IMR-90 (cell line): ENCODE results near the gene TGFB3. TPM values are rescaled to one million over a fixed set of nuclear protein-coding genes. Genes with fewer than 3 reads are reported as not detected.

Experiments
- ATAC-seq: fragments of 200-7000 bp; cut with Tn5 transposase; 2 replicates; pipeline ENCODE4 v1.9.1; 2020; ENCODE audit warnings: low read depth, mild to moderate bottlenecking, moderate library complexity
- BruUV-seq: library from RNA; stranded (reverse); fragments of 400-500 nt; replicated peaks from 2 replicates; lab custom pipeline; 2021; lab: Mats Ljungman, UMichigan
- CTCF ChIA-PET: fragments of 300-600 bp; formaldehyde crosslinking; extraction: SDS; loops from one replicate; lab custom pipeline; 2021; ENCODE audit warnings: antibody characterized with exemption; lab: Yijun Ruan, JAX
- POLR2A ChIA-PET: fragments of 300-600 bp; sonication (Branson Sonifier 250); formaldehyde crosslinking; loops from one replicate; lab custom pipeline; 2022; ENCODE audit warnings: antibody characterized with exemption; ENCODE audit not compliant: unreplicated experiment; lab: Charles Lee
- DNase-seq: peaks from one replicate; pipeline ENCODE4 v3.0.0; 2013
- H2AFZ ChIP-seq: replicated peaks from 2 replicates; pipeline ENCODE3; 2013; ENCODE audit warnings: low read length, mild to moderate bottlenecking; ENCODE audit not compliant: poor library complexity
- H2AK5ac ChIP-seq: 2 replicates; pipeline ENCODE4 v1.6.1; 2013; ENCODE audit warnings: low read depth, low read length, inconsistent platforms
- H2AK9ac ChIP-seq: replicated peaks from 2 replicates; pipeline ENCODE3; 2013; ENCODE audit warnings: mild to moderate bottlenecking, low read depth, low read length, moderate library complexity; ENCODE audit not compliant: poor library complexity
- H2BK120ac ChIP-seq: 2 replicates; pipeline ENCODE4 v1.6.1; 2013; ENCODE audit warnings: low read depth, low read length, inconsistent platforms
- H2BK15ac ChIP-seq: 3 replicates; pipeline ENCODE4 v1.6.1; 2013; ENCODE audit warnings: low read depth, low read length, inconsistent platforms
- H2BK20ac ChIP-seq: 2 replicates; pipeline ENCODE4 v1.6.1; 2013; ENCODE audit warnings: low read depth, mild to moderate bottlenecking, inconsistent platforms, low read length, moderate library complexity
- H2BK5ac ChIP-seq: 2 replicates; pipeline ENCODE4 v1.6.1; 2013; ENCODE audit warnings: mild to moderate bottlenecking, low read depth, low read length, inconsistent platforms; ENCODE audit not compliant: poor library complexity, severe bottlenecking
- H3K14ac ChIP-seq: replicated peaks from 2 replicates; pipeline ENCODE4 v1.6.1; 2013; ENCODE audit warnings: low read depth, low read length, inconsistent platforms
- H3K18ac ChIP-seq: 2 replicates; pipeline ENCODE4 v1.6.1; 2013; ENCODE audit warnings: low read depth, low read length, control low read depth
- H3K23ac ChIP-seq: 2 replicates; pipeline ENCODE4 v1.6.1; 2013; ENCODE audit warnings: low read depth, low read length, inconsistent platforms
- H3K27ac ChIP-seq: 2 replicates; pipeline ENCODE4 v1.5.1; 2013; ENCODE audit warnings: mild to moderate bottlenecking, control low read depth, low read length; ENCODE audit not compliant: insufficient read depth
- H3K27me3 ChIP-seq: 2 replicates; pipeline ENCODE4 v1.6.1; 2013; ENCODE audit warnings: low read length; ENCODE audit not compliant: control insufficient read depth, insufficient read depth
- H3K36me3 ChIP-seq: 2 replicates; pipeline ENCODE4 v1.6.1; 2013; ENCODE audit warnings: low read length, mixed read lengths; ENCODE audit not compliant: control insufficient read depth, insufficient read depth
- H3K4ac ChIP-seq: 2 replicates; pipeline ENCODE4 v1.6.1; 2013; ENCODE audit warnings: low read depth, low read length, inconsistent platforms
- H3K4me1 ChIP-seq: 2 replicates; pipeline ENCODE4 v1.6.1; 2013; ENCODE audit warnings: low read length, mixed read lengths; ENCODE audit not compliant: control insufficient read depth, insufficient read depth
- H3K4me2 ChIP-seq: 2 replicates; pipeline ENCODE4 v1.6.1; 2013; ENCODE audit warnings: low read depth, mild to moderate bottlenecking, control low read depth, low read length, moderate library complexity
- H3K4me3 ChIP-seq: 2 replicates; pipeline ENCODE4 v1.5.1; 2013; ENCODE audit warnings: low read depth, mild to moderate bottlenecking, control low read depth, low read length, moderate library complexity; ENCODE audit not compliant: insufficient read depth
- H3K56ac ChIP-seq: 2 replicates; pipeline ENCODE4 v1.6.1; 2013; ENCODE audit warnings: low read length, inconsistent platforms; ENCODE audit not compliant: insufficient read depth; ENCODE audit errors: extremely low read depth
- H3K79me1 ChIP-seq, 2 experiments: 2 replicates each; pipeline ENCODE4 v1.6.1; 2013; ENCODE audit warnings: low read length in 2 of 2, inconsistent platforms in 1 of 2, low read depth in 1 of 2
- H3K9ac ChIP-seq: 2 replicates; pipeline ENCODE4 v1.6.1; 2013; ENCODE audit warnings: low read depth, low read length, control low read depth
- H3K9me1 ChIP-seq: 2 replicates; pipeline ENCODE4 v1.6.1; 2013; ENCODE audit warnings: low read length, inconsistent platforms; ENCODE audit not compliant: insufficient read depth
- H3K9me3 ChIP-seq: 2 replicates; pipeline ENCODE4 v1.6.1; 2013; ENCODE audit warnings: low read length; ENCODE audit not compliant: control insufficient read depth, insufficient read depth
- H4K20me1 ChIP-seq: 2 replicates; pipeline ENCODE4 v1.6.1; 2013; ENCODE audit warnings: low read length, inconsistent platforms; ENCODE audit not compliant: insufficient read depth
- H4K5ac ChIP-seq: 2 replicates; pipeline ENCODE4 v1.6.1; 2013; ENCODE audit warnings: mild to moderate bottlenecking, low read depth, low read length, control low read depth
- H4K8ac ChIP-seq, 2 experiments: 2 replicates each; pipeline ENCODE4 v1.6.1; 2013; ENCODE audit warnings: low read depth in 2 of 2, low read length in 2 of 2, control low read depth in 1 of 2, inconsistent platforms in 1 of 2
- H4K91ac ChIP-seq: 2 replicates; pipeline ENCODE4 v1.6.1; 2013; ENCODE audit warnings: low read depth, low read length, inconsistent platforms; ENCODE audit not compliant: insufficient read depth
- BHLHE40 ChIP-seq: fragments of 150-350 bp; IDR thresholded peaks from 2 replicates; pipeline ENCODE4 v1.6.1; 2016; ENCODE audit warnings: mild to moderate bottlenecking, low read depth, low read length
- CHD1 ChIP-seq: IDR thresholded peaks from 2 replicates; pipeline ENCODE4 v1.6.1; 2012; ENCODE audit warnings: low read depth, low read length, improper control_type of control experiment
- FOS ChIP-seq: fragments of 150-350 bp; IDR thresholded peaks from 2 replicates; pipeline ENCODE4 v1.6.1; 2016; ENCODE audit warnings: low read depth, low read length
- MAFK ChIP-seq: IDR thresholded peaks from 2 replicates; pipeline ENCODE4 v1.6.1; 2012; ENCODE audit warnings: low read depth, low read length, improper control_type of control experiment
- MAZ ChIP-seq: IDR thresholded peaks from 2 replicates; pipeline ENCODE4 v1.6.1; 2012; ENCODE audit warnings: low read depth, mild to moderate bottlenecking, low read length, improper control_type of control experiment, moderate library complexity, borderline replicate concordance
- MXI1 ChIP-seq: IDR thresholded peaks from 2 replicates; pipeline ENCODE4 v1.6.1; 2012; ENCODE audit warnings: low read depth, mild to moderate bottlenecking, low read length, moderate library complexity, borderline replicate concordance
- NFE2L2 ChIP-seq: fragments of 150-350 bp; IDR thresholded peaks from 2 replicates; pipeline ENCODE4 v1.6.1; 2016; ENCODE audit warnings: low read depth, mild to moderate bottlenecking, low read length
- POLR2A ChIP-seq: IDR thresholded peaks from 2 replicates; pipeline ENCODE4 v1.6.1; 2012; ENCODE audit warnings: mild to moderate bottlenecking, low read depth, low read length
- RAD21 ChIP-seq: IDR thresholded peaks from 2 replicates; pipeline ENCODE4 v1.6.1; 2012; ENCODE audit warnings: low read length, improper control_type of control experiment
- RCOR1 ChIP-seq: IDR thresholded peaks from 2 replicates; pipeline ENCODE4 v1.6.1; 2012; ENCODE audit warnings: mild to moderate bottlenecking, low read length, improper control_type of control experiment; ENCODE audit not compliant: insufficient replicate concordance
- SMC3 ChIP-seq: fragments of 150-350 bp; IDR thresholded peaks from 2 replicates; pipeline ENCODE4 v1.6.1; 2016; ENCODE audit warnings: low read depth, mild to moderate bottlenecking, antibody characterized with exemption, low read length, moderate library complexity
- WGBS, 2 experiments: methylation state at CpG; one replicate each; pipeline versions ENCODE4 v1.1.5 to v1.1.7; 2013; ENCODE audit warnings: missing lambda C conversion rate in 2 of 2; ENCODE audit not compliant: insufficient read length in 1 of 2; ENCODE audit errors: extremely low coverage in 2 of 2; 5-methylcytosine and 5-hydroxymethylcytosine counted together
- dilution Hi-C: fragments of 300-500 bp; cut with HindIII; formaldehyde crosslinking; loops from one replicate; pipeline ENCODE4 v1.14.3; 2018; ENCODE audit warnings: low sequenced_read_pairs; ENCODE audit not compliant: unreplicated experiment
- in situ Hi-C: fragments of 300-500 bp; cut with MboI; formaldehyde crosslinking; loops from 3 replicates; pipeline ENCODE4 v1.14.3; 2019; ENCODE audit warnings: low sequenced_read_pairs, inconsistent platforms, mixed read lengths
- intact Hi-C: fragments of 100-400 bp; cut with micrococcal nuclease; formaldehyde crosslinking; loops from 2 replicates; pipeline ENCODE4 v1.10.0; 2022
- polyA plus RNA-seq, 3 experiments: library from polyadenylated mRNA; depleted of rRNA; stranded (reverse); fragments of >200 nt; gene quantifications; 2 replicates each; pipeline ENCODE4 v1.2.3, GENCODE V29; 2012; ENCODE audit warnings: low replicate concordance in 1 of 3
- total RNA-seq: library from RNA; depleted of rRNA; stranded (reverse); fragments of >200 nt; gene quantifications from 2 replicates; pipeline ENCODE4 v1.2.3, GENCODE V29; 2012
- TF ChIP-seq, protein P1 (sequence below): conservative IDR thresholded peaks from 2 replicates; pipeline ENCODE4 v1.5.1; 2012; ENCODE audit warnings: mild to moderate bottlenecking, low read depth, low read length, improper control_type of control experiment
- TF ChIP-seq, protein P2 (sequence below): fragments of 150-350 bp; IDR thresholded peaks from 2 replicates; pipeline ENCODE4 v1.6.1; 2016; ENCODE audit warnings: low read depth, mild to moderate bottlenecking, low read length, moderate library complexity, borderline replicate concordance
- TF ChIP-seq, protein P3 (sequence below): fragments of 150-350 bp; IDR thresholded peaks from 2 replicates; pipeline ENCODE4 v1.6.1; 2017; ENCODE audit warnings: mild to moderate bottlenecking, antibody characterized with exemption, low read length, low read depth

Gene TGFB3
- total and polyA plus RNA-seq, 2 of the 4 experiments (the other 2 are of a cell fraction), result 2.2 to 4.3 TPM

DNA sequence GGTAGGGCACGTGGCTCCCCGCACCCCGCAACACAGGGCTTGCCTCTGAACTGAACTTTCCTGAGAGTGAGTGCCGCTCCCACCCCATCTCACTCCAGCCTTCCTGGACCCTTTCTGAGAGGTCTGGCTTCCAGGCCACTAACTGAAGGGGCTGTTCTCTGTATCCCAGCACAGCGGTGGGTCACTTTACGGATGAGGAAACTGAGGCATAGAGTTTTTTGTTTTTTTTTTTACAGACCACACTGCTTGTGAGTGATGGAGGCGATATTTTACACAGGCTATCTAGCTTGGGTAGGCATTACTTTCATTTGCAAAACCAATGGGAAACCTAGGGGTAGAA, 1.2 kb upstream of the TGFB3 start:
- H2BK20ac ChIP-seq, result no peak overlapping the region
- H2BK120ac ChIP-seq, result no peak overlapping the region
- POLR2A ChIA-PET, result interaction anchor here (1.2 kb wide), 1 partner anchor 12 kb away, joined by 8 read pairs; no protein-coding TSS in a partner anchor
- H4K5ac ChIP-seq, result no peak overlapping the region; the same call in 1 of the 2 replicates
- dilution Hi-C loops, result no loop called here
- in situ Hi-C loops, result loop anchor here (5.0 to 25.0 kb wide), 4 partner anchors 188 to 1079 kb away; partner anchors contain the start of gene FLVCR2
- H3K79me1 ChIP-seq, result peaks cover 7 to 15% of the 10 kb centered on the region in 2 experiments
- H2BK5ac ChIP-seq, result no peak overlapping the region
- H3K56ac ChIP-seq, result no peak overlapping the region
- ATAC-seq (no peak), DNase-seq (no peak)
- H3K4me3 ChIP-seq, result peak overlapping the region; percentile 50
- CTCF ChIA-PET, result interaction anchor here (0.6 to 5.3 kb wide), 11 partner anchors 10 to 406 kb away, joined by 3 to 63 read pairs (median 3); no protein-coding TSS in a partner anchor
- H3K9me3 ChIP-seq, result no peaks in the 10 kb centered on the region
- H2AK9ac ChIP-seq, result peak overlapping the region; percentile 66
- H3K4me1 ChIP-seq, result peaks cover 7% of the 10 kb centered on the region; the same call in 1 of the 2 replicates
- TF ChIP-seq NFE2L2 (no peak), MAZ (no peak), BHLHE40 (no peak), CHD1 (no peak), RCOR1 (no peak), MXI1 (no peak), POLR2A (no peak), SMC3 (no peak), MAFK (no peak), RAD21 (no peak), FOS (no peak)
- TF ChIP-seq, protein P1, sequence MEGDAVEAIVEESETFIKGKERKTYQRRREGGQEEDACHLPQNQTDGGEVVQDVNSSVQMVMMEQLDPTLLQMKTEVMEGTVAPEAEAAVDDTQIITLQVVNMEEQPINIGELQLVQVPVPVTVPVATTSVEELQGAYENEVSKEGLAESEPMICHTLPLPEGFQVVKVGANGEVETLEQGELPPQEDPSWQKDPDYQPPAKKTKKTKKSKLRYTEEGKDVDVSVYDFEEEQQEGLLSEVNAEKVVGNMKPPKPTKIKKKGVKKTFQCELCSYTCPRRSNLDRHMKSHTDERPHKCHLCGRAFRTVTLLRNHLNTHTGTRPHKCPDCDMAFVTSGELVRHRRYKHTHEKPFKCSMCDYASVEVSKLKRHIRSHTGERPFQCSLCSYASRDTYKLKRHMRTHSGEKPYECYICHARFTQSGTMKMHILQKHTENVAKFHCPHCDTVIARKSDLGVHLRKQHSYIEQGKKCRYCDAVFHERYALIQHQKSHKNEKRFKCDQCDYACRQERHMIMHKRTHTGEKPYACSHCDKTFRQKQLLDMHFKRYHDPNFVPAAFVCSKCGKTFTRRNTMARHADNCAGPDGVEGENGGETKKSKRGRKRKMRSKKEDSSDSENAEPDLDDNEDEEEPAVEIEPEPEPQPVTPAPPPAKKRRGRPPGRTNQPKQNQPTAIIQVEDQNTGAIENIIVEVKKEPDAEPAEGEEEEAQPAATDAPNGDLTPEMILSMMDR, result no peak
- TF ChIP-seq, protein P2, sequence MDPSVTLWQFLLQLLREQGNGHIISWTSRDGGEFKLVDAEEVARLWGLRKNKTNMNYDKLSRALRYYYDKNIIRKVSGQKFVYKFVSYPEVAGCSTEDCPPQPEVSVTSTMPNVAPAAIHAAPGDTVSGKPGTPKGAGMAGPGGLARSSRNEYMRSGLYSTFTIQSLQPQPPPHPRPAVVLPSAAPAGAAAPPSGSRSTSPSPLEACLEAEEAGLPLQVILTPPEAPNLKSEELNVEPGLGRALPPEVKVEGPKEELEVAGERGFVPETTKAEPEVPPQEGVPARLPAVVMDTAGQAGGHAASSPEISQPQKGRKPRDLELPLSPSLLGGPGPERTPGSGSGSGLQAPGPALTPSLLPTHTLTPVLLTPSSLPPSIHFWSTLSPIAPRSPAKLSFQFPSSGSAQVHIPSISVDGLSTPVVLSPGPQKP, result no peak
- TF ChIP-seq, protein P3, sequence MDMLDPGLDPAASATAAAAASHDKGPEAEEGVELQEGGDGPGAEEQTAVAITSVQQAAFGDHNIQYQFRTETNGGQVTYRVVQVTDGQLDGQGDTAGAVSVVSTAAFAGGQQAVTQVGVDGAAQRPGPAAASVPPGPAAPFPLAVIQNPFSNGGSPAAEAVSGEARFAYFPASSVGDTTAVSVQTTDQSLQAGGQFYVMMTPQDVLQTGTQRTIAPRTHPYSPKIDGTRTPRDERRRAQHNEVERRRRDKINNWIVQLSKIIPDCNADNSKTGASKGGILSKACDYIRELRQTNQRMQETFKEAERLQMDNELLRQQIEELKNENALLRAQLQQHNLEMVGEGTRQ, result no peak
- no peak overlapping the region for H3K14ac ChIP-seq
- no peak overlapping the region for H2AK5ac ChIP-seq
- intact Hi-C loops, result loop anchor here (5.0 kb wide), 2 partner anchors 116 to 406 kb away; partner anchors contain the start of gene FLVCR2
- no peaks in the 10 kb centered on the region for H3K36me3 ChIP-seq
- peak overlapping the region in 1 of 2 experiments; percentile 22; a peak in 1 of 4 replicates for H4K8ac ChIP-seq
- no peaks in the 10 kb centered on the region; the same call in 1 of the 2 replicates for H3K27me3 ChIP-seq
- no CpG with 5 or more reads among the region's 7 CpGs for WGBS, 2 experiments
- H4K20me1 ChIP-seq, result no peaks in the 10 kb centered on the region
- H3K4me2 ChIP-seq, result peak overlapping the region; percentile 78
- H2BK15ac ChIP-seq, result no peak overlapping the region
- no peak overlapping the region for H4K91ac ChIP-seq
- H3K18ac ChIP-seq, result no peak overlapping the region; the same call in 1 of the 2 replicates
- H2AFZ ChIP-seq, result peak overlapping the region; percentile 85
- H3K23ac ChIP-seq, result no peak overlapping the region; the same call in 1 of the 2 replicates
- no peak overlapping the region for H3K27ac ChIP-seq
- no TSS peak for BruUV-seq
- no peaks in the 10 kb centered on the region for H3K9me1 ChIP-seq
- H3K4ac ChIP-seq, result peak overlapping the region; percentile 36
- H3K9ac ChIP-seq, result peak overlapping the region; percentile 3; the same call in 1 of the 2 replicates
